Measurements from ENCODE around the gene THSD1. TPM values are rescaled to one million over a fixed set of nuclear protein-coding genes. Genes with fewer than 3 reads are reported as not detected.

THSD1 gene
- total RNA-seq, 2 donors from 2014 or later, result 1.3 TPM

- TF ChIP-seq CTCF (IDR thresholded peaks at IDR 0.05), result no peak
- Histone ChIP-seq H3K4me1 (peaks cover 34% of the 10 kb centered on the region), H3K27me3 (no peaks in the 10 kb centered on the region), H3K36me3 (replicated peaks in 1 of 2; ENCODE audit: insufficient read depth in 1 of 2, low read depth in 2 of 2) (no peaks in the 10 kb centered on the region), H3K9me3 (no peaks in the 10 kb centered on the region), H3K27ac (peak overlapping the region; percentile 92 to 97 (median 96)), H3K4me3 (peak overlapping the region; percentile 48 to 80)
- intact Hi-C loops (cut with DNase I), result no loop called here
- DNase-seq (no peak), ATAC-seq (no peak)
- 2 to 3% methylated on average over 10 of the region's 10 CpGs for WGBS, 2 donors
Observed at GRCh38 chr13:52449331-52450011, 43.5 kb upstream of the THSD1 start.

GRCh38 chr13:52447815-52448552, 42.0 kb upstream of the THSD1 start:
- H3K36me3 ChIP-seq (replicated peaks in 1 of 2; ENCODE audit: insufficient read depth in 1 of 2, low read depth in 2 of 2), result no peaks in the 10 kb centered on the region
- H3K4me1 ChIP-seq, result peaks cover 28% of the 10 kb centered on the region
- intact Hi-C loops (cut with DNase I), result no loop called here
- no peaks in the 10 kb centered on the region for H3K9me3 ChIP-seq
- H3K27ac ChIP-seq, result no peak overlapping the region
- H3K4me3 ChIP-seq, result no peak overlapping the region
- TF ChIP-seq CTCF (IDR thresholded peaks at IDR 0.05) (no peak), POLR2A (IDR thresholded peaks at IDR 0.05) (no peak)
- DNase-seq (no peak), ATAC-seq (no peak)
- WGBS, 2 donors, result 85 to 88% methylated on average over 5 of the region's 5 CpGs
- H3K27me3 ChIP-seq, result no peaks in the 10 kb centered on the region

- WGBS, 2 donors, result 88 to 93% methylated on average over 2 of the region's 2 CpGs
- no peak overlapping the region for H3K4me3 ChIP-seq
- no peaks in the 10 kb centered on the region for H3K27me3 ChIP-seq
- H3K27ac ChIP-seq, result no peak overlapping the region
- intact Hi-C loops (cut with DNase I), result no loop called here
- no peak for TF ChIP-seq CTCF (IDR thresholded peaks at IDR 0.05)
- no peak for TF ChIP-seq POLR2A (IDR thresholded peaks at IDR 0.05)
- no peak for ATAC-seq
- no peaks in the 10 kb centered on the region for H3K36me3 ChIP-seq (replicated peaks in 1 of 2; ENCODE audit: insufficient read depth in 1 of 2, low read depth in 2 of 2)
- H3K9me3 ChIP-seq, result no peaks in the 10 kb centered on the region
- H3K4me1 ChIP-seq, result peaks cover 28% of the 10 kb centered on the region
- no peak for DNase-seq
Observed at GRCh38 chr13:52447354-52447753, 41.4 kb upstream of the THSD1 start.

DNA sequence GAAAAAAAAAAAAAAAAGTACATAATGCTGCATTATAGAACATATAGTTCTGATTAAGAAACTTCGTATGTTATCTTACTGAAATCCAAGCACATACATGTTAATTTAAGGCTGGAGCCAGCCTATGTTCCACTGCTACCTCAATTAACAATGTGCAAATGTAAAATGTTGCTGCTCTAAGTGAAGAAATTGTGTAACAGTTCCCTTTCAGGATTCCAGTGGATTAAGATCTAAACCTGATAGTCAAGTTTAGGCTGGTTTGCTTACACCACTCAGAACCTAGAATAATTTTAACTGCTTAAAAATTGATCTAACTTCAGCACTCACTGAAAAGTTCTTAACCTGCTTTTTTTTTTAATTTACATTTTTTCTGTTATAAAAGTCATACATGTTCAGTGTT, 40.3 kb upstream of the THSD1 start:
- TF ChIP-seq CTCF (IDR thresholded peaks at IDR 0.05) (no peak), POLR2A (IDR thresholded peaks at IDR 0.05) (no peak)
- H3K36me3 ChIP-seq (replicated peaks in 1 of 2; ENCODE audit: insufficient read depth in 1 of 2, low read depth in 2 of 2), result peaks cover 0 to 3% of the 10 kb centered on the region in 2 donors
- WGBS, 2 donors, result 78 to 83% methylated on average over 1 of the region's 1 CpG
- no peaks in the 10 kb centered on the region for H3K9me3 ChIP-seq
- no peak for ATAC-seq
- intact Hi-C loops (cut with DNase I), result no loop called here
- H3K4me3 ChIP-seq, result no peak overlapping the region
- no peaks in the 10 kb centered on the region for H3K27me3 ChIP-seq
- no peak overlapping the region for H3K27ac ChIP-seq
- no peak for DNase-seq
- peaks cover 28% of the 10 kb centered on the region for H3K4me1 ChIP-seq
